GM12878 (cell line): ENCODE measurements around the gene TRPM7. TPM values are rescaled to one million over a fixed set of nuclear protein-coding genes. Genes with fewer than 3 reads are reported as not detected.

Source experiments
- ATAC-seq: fragments of 200-7000 bp; cut with Tn5 transposase; 3 replicates; pipeline ENCODE4 v1.9.1; 2020; ENCODE audit warnings: mild to moderate bottlenecking, moderate library complexity
- BruUV-seq: library from RNA; stranded (reverse); fragments of 400-500 nt; replicated peaks from 2 replicates; lab custom pipeline; 2021; lab: Mats Ljungman, UMichigan
- CTCF ChIA-PET: fragments of 300-600 bp; sonication (Branson Sonifier 250); formaldehyde crosslinking; extraction: SDS; loops from one replicate; lab custom pipeline; 2021; ENCODE audit warnings: inconsistent platforms; lab: Yijun Ruan, JAX
- POLR2A ChIA-PET: fragments of 350-600 bp; formaldehyde crosslinking; extraction: SDS; loops from one replicate; lab custom pipeline; 2021; ENCODE audit warnings: inconsistent platforms; lab: Charles Lee
- RAD21 ChIA-PET: fragments of 300-600 bp; sonication (Branson Sonifier 250); formaldehyde crosslinking; loops from one replicate; lab custom pipeline; 2023; ENCODE audit warnings: antibody characterized with exemption; ENCODE audit not compliant: unreplicated experiment; lab: Charles Lee
- SMC1A ChIA-PET: fragments of 300-600 bp; sonication (Branson Sonifier 250); formaldehyde crosslinking; loops from one replicate; lab custom pipeline; 2023; ENCODE audit not compliant: unreplicated experiment, uncharacterized antibody; lab: Charles Lee
- DNase-seq: peaks from one replicate; pipeline ENCODE4 v3.0.0-alpha.2; 2011; ENCODE audit warnings: low read depth, low spot score
- FAIRE-seq: peaks from 3 replicates; lab custom pipeline; 2011; peaks lifted over from hg19 to GRCh38; lab: Jason Lieb, UNC
- H2AFZ ChIP-seq: 2 replicates; pipeline ENCODE4 v1.6.0; 2011; ENCODE audit warnings: low read depth, low read length, control low read depth; ENCODE audit not compliant: control insufficient read depth
- H3K27ac ChIP-seq: 2 replicates; pipeline ENCODE4 v1.5.1; 2011; ENCODE audit warnings: control low read depth; ENCODE audit not compliant: control insufficient read depth, insufficient read depth
- H3K27me3 ChIP-seq, 2 experiments: replicated peaks in 1 of 2; 2 replicates each; pipeline versions ENCODE4 v1.6.0 to v1.6.1; 2011; ENCODE audit warnings: low read length in 1 of 2; ENCODE audit not compliant: control insufficient read depth in 2 of 2, insufficient read depth in 2 of 2
- H3K36me3 ChIP-seq, 2 experiments: 2 replicates each; pipeline ENCODE4 v1.5.1; 2011; ENCODE audit warnings: low read length in 1 of 2; ENCODE audit not compliant: control insufficient read depth in 2 of 2, insufficient read depth in 2 of 2
- H3K4me1 ChIP-seq: 2 replicates; pipeline ENCODE4 v1.6.1; 2011; ENCODE audit warnings: mild to moderate bottlenecking, low read length, moderate library complexity, mixed read lengths; ENCODE audit not compliant: control insufficient read depth, insufficient read depth
- H3K4me2 ChIP-seq: 2 replicates; pipeline ENCODE4 v1.6.0; 2011; ENCODE audit warnings: control low read depth; ENCODE audit not compliant: control insufficient read depth, insufficient read depth
- H3K4me3 ChIP-seq: fragments of 200-600 bp; sonication (generic); 2 replicates; pipeline ENCODE4 v1.5.1; 2016
- H3K79me2 ChIP-seq: 2 replicates; pipeline ENCODE4 v1.6.0; 2011; ENCODE audit warnings: low read length; ENCODE audit not compliant: control insufficient read depth, insufficient read depth
- H3K9ac ChIP-seq: 2 replicates; pipeline ENCODE4 v1.8.0; 2011; ENCODE audit warnings: low read length, control low read depth, mixed read lengths; ENCODE audit not compliant: control insufficient read depth, insufficient read depth
- H3K9me3 ChIP-seq: replicated peaks from 3 replicates; pipeline ENCODE4 v1.5.1; 2011; ENCODE audit warnings: mild to moderate bottlenecking, low read length; ENCODE audit not compliant: control insufficient read depth, insufficient read depth
- H4K20me1 ChIP-seq: 2 replicates; pipeline ENCODE4 v1.6.0; 2011; ENCODE audit not compliant: control insufficient read depth, insufficient read depth
- ASH2L ChIP-seq: fragments of 300-600, 200-600 bp; sonication (generic); IDR thresholded peaks from 2 replicates; pipeline ENCODE4 v1.6.1; 2017; ENCODE audit warnings: low read depth, mild to moderate bottlenecking, borderline replicate concordance
- BRCA1 ChIP-seq: IDR thresholded peaks from 2 replicates; pipeline ENCODE4 v1.6.1; 2011; ENCODE audit warnings: low read depth, low read length, improper control_type of control experiment
- CBX3 ChIP-seq: fragments of 200-600 bp; sonication (generic); IDR thresholded peaks from 2 replicates; pipeline ENCODE4 v1.6.1; 2016; ENCODE audit warnings: low read depth, borderline replicate concordance
- POLR2AphosphoS5 ChIP-seq: IDR thresholded peaks from 2 replicates; pipeline ENCODE4 v1.6.1; 2011; ENCODE audit warnings: mild to moderate bottlenecking, low read length, inconsistent platforms
- SREBF1 ChIP-seq: IDR thresholded peaks from 2 replicates; pipeline ENCODE4 v1.6.1; 2012; ENCODE audit warnings: mild to moderate bottlenecking, low read length
- TAF1 ChIP-seq: IDR thresholded peaks from 2 replicates; pipeline ENCODE4 v1.6.1; 2011; ENCODE audit warnings: mild to moderate bottlenecking, low read depth, low read length, borderline replicate concordance
- ZNF384 ChIP-seq: IDR thresholded peaks from 2 replicates; pipeline ENCODE4 v1.6.1; 2012; ENCODE audit warnings: low read depth, mild to moderate bottlenecking, low read length, improper control_type of control experiment, borderline replicate concordance
- WGBS: methylation state at CpG from one replicate; pipeline ENCODE4 v1.1.6; 2016; ENCODE audit warnings: low lambda C conversion rate; ENCODE audit not compliant: insufficient replicate concordance, insufficient coverage; ENCODE audit errors: missing lambda C conversion rate; 5-methylcytosine and 5-hydroxymethylcytosine counted together
- in situ Hi-C: fragments of 300-500 bp; cut with MboI; formaldehyde crosslinking; loops from 9 replicates; pipeline ENCODE4 v1.14.3; 2018; ENCODE audit warnings: mixed read lengths
- intact Hi-C: fragments of 100-400 bp; cut with micrococcal nuclease; formaldehyde crosslinking; loops from one replicate; pipeline ENCODE4 v1.14.2; 2022; ENCODE audit not compliant: unreplicated experiment
- polyA plus RNA-seq, 11 experiments: library from polyadenylated mRNA; depleted of rRNA in 4 of 11; unstranded in 6 of 11; stranded (reverse) in 5 of 11; fragments of >200 nt; fragmentation: Nextera tagmentation in 4 of 11; fragmentation: Illumina TruSeq in 1 of 11; extraction: Ambion mirVana in 4 of 11; extraction: Trizol in 1 of 11; gene quantifications; 1 replicate in 1 of 11; 2 replicates in 10 of 11; pipeline versions ENCODE4 v1.2.1 to v1.2.3, GENCODE V29; 2011 to 2016; ENCODE audit warnings: inconsistent platforms in 2 of 11, missing spikeins in 2 of 11, low read depth in 1 of 11
- total RNA-seq, 4 experiments: library from RNA; depleted of rRNA in 3 of 4; stranded (reverse); fragments of >200 nt in 3 of 4; fragmentation: Illumina TruSeq in 1 of 4; extraction: Trizol in 1 of 4; gene quantifications; 2 replicates each; pipeline versions ENCODE4 v1.2.1 to v1.2.3, GENCODE V29; 2013 to 2021
- TF ChIP-seq, protein P1 (sequence below): fragments of 450-650 bp; IDR thresholded peaks from 2 replicates; pipeline ENCODE4 v1.6.1; 2017; ENCODE audit warnings: mild to moderate bottlenecking, moderate library complexity
- TF ChIP-seq, protein P2 (sequence below): fragments of 450-650 bp; IDR thresholded peaks from 2 replicates; pipeline ENCODE4 v1.6.1; 2017; ENCODE audit warnings: low read depth, mild to moderate bottlenecking, moderate library complexity
- TF ChIP-seq, protein P3 (sequence below): fragments of 450-650 bp; IDR thresholded peaks from 2 replicates; pipeline ENCODE4 v1.6.1; 2018; ENCODE audit warnings: mild to moderate bottlenecking, low read depth, moderate library complexity; ENCODE audit not compliant: partially characterized antibody
- TF ChIP-seq, protein P4 (sequence below): fragments of 450-650 bp; IDR thresholded peaks from 2 replicates; pipeline ENCODE4 v1.6.1; 2017; ENCODE audit warnings: mild to moderate bottlenecking, low read depth, inconsistent platforms; ENCODE audit not compliant: poor library complexity, severe bottlenecking

TRPM7 gene
- total and polyA plus RNA-seq, 10 of the 15 experiments (the other 5 are each of a cell fraction or from before 2014, with no cell fraction given) = 4.5 to 49.7 (median 22.5) TPM

DNA sequence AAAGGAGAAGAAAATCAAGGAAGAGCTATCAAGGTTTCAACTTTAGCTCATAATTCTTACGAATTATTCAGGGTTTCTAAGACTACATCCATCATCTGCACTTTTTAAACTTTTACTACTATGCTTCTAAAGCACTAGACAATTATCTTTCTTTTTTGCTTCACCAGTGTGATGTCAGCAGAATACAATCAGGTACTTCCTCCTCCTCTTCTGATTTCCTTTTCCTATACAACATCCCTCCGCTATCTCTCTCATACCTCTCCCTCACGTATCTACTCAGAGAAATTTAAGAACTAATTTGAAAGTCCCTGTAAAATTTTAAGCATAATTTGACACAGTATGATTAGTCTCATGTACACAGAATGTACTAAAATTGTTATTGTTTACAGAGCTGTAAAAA is 92.8 kb downstream of the TRPM7 start (continued):
- TF ChIP-seq, protein P1, sequence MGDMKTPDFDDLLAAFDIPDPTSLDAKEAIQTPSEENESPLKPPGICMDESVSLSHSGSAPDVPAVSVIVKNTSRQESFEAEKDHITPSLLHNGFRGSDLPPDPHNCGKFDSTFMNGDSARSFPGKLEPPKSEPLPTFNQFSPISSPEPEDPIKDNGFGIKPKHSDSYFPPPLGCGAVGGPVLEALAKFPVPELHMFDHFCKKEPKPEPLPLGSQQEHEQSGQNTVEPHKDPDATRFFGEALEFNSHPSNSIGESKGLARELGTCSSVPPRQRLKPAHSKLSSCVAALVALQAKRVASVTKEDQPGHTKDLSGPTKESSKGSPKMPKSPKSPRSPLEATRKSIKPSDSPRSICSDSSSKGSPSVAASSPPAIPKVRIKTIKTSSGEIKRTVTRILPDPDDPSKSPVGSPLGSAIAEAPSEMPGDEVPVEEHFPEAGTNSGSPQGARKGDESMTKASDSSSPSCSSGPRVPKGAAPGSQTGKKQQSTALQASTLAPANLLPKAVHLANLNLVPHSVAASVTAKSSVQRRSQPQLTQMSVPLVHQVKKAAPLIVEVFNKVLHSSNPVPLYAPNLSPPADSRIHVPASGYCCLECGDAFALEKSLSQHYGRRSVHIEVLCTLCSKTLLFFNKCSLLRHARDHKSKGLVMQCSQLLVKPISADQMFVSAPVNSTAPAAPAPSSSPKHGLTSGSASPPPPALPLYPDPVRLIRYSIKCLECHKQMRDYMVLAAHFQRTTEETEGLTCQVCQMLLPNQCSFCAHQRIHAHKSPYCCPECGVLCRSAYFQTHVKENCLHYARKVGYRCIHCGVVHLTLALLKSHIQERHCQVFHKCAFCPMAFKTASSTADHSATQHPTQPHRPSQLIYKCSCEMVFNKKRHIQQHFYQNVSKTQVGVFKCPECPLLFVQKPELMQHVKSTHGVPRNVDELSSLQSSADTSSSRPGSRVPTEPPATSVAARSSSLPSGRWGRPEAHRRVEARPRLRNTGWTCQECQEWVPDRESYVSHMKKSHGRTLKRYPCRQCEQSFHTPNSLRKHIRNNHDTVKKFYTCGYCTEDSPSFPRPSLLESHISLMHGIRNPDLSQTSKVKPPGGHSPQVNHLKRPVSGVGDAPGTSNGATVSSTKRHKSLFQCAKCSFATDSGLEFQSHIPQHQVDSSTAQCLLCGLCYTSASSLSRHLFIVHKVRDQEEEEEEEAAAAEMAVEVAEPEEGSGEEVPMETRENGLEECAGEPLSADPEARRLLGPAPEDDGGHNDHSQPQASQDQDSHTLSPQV = no peak
- no peak for TF ChIP-seq ZNF384

DNA sequence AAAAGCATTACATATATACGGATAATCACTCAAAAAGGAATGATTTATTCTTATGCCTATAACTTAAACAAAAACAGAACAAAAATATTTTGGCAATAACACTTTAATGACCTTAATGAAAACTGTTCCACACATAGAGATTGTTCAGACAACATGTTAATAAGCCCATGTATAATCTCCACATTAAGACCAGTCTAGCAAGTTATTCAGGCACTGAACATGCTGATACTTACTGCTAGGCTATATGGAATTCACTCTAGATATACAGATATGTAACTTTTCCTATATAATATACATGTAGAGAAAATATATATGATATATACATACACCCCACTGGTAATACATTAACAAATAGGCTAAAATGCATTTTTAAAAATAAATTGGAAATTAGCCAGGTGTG is 96.3 kb downstream of the TRPM7 start:
- in situ Hi-C loops = no loop called here
- RAD21 ChIA-PET = no interaction called here
- H3K27ac ChIP-seq = no peak overlapping the region
- POLR2A ChIA-PET = no interaction called here
- H2AFZ ChIP-seq = no peak overlapping the region
- intact Hi-C loops = no loop called here
- no peaks in the 10 kb centered on the region for H3K27me3 ChIP-seq
- CTCF ChIA-PET = no interaction called here
- no TSS peak for BruUV-seq
- no peak overlapping the region for H3K9ac ChIP-seq
- H3K4me1 ChIP-seq = no peaks in the 10 kb centered on the region
- H3K4me2 ChIP-seq = no peak overlapping the region
- SMC1A ChIA-PET = interaction anchor here (1.1 kb wide), 1 partner anchor 12 kb away, joined by 4 read pairs; no protein-coding TSS in a partner anchor
- FAIRE-seq = no peak
- no peaks in the 10 kb centered on the region for H3K9me3 ChIP-seq
- no peak for ATAC-seq
- no peaks in the 10 kb centered on the region for H3K79me2 ChIP-seq
- peaks cover 0 to 26% of the 10 kb centered on the region in 2 experiments; a peak in 3 of 4 replicates for H3K36me3 ChIP-seq
- WGBS = 100% methylated on average over 1 of the region's 1 CpG
- no peak overlapping the region for H3K4me3 ChIP-seq
- no peak for DNase-seq
- H4K20me1 ChIP-seq = no peaks in the 10 kb centered on the region
- TF ChIP-seq BRCA1 (no peak), ASH2L (no peak), POLR2AphosphoS5 (no peak), CBX3 (no peak), TAF1 (no peak), ZNF384 (no peak), SREBF1 (no peak)
- TF ChIP-seq, protein P2, sequence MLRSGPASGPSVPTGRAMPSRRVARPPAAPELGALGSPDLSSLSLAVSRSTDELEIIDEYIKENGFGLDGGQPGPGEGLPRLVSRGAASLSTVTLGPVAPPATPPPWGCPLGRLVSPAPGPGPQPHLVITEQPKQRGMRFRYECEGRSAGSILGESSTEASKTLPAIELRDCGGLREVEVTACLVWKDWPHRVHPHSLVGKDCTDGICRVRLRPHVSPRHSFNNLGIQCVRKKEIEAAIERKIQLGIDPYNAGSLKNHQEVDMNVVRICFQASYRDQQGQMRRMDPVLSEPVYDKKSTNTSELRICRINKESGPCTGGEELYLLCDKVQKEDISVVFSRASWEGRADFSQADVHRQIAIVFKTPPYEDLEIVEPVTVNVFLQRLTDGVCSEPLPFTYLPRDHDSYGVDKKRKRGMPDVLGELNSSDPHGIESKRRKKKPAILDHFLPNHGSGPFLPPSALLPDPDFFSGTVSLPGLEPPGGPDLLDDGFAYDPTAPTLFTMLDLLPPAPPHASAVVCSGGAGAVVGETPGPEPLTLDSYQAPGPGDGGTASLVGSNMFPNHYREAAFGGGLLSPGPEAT = no peak
- TF ChIP-seq, protein P3, sequence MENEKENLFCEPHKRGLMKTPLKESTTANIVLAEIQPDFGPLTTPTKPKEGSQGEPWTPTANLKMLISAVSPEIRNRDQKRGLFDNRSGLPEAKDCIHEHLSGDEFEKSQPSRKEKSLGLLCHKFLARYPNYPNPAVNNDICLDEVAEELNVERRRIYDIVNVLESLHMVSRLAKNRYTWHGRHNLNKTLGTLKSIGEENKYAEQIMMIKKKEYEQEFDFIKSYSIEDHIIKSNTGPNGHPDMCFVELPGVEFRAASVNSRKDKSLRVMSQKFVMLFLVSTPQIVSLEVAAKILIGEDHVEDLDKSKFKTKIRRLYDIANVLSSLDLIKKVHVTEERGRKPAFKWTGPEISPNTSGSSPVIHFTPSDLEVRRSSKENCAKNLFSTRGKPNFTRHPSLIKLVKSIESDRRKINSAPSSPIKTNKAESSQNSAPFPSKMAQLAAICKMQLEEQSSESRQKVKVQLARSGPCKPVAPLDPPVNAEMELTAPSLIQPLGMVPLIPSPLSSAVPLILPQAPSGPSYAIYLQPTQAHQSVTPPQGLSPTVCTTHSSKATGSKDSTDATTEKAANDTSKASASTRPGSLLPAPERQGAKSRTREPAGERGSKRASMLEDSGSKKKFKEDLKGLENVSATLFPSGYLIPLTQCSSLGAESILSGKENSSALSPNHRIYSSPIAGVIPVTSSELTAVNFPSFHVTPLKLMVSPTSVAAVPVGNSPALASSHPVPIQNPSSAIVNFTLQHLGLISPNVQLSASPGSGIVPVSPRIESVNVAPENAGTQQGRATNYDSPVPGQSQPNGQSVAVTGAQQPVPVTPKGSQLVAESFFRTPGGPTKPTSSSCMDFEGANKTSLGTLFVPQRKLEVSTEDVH = no peak
- TF ChIP-seq, protein P4, sequence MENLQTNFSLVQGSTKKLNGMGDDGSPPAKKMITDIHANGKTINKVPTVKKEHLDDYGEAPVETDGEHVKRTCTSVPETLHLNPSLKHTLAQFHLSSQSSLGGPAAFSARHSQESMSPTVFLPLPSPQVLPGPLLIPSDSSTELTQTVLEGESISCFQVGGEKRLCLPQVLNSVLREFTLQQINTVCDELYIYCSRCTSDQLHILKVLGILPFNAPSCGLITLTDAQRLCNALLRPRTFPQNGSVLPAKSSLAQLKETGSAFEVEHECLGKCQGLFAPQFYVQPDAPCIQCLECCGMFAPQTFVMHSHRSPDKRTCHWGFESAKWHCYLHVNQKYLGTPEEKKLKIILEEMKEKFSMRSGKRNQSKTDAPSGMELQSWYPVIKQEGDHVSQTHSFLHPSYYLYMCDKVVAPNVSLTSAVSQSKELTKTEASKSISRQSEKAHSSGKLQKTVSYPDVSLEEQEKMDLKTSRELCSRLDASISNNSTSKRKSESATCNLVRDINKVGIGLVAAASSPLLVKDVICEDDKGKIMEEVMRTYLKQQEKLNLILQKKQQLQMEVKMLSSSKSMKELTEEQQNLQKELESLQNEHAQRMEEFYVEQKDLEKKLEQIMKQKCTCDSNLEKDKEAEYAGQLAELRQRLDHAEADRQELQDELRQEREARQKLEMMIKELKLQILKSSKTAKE = no peak
